SKM-1 treated with dmso at 0.1 percent for 144 hours (cell line): ENCODE results near the gene DYNLT2.

Experiments
- DNase-seq: peaks from one replicate; lab custom pipeline; 2025; ENCODE audit not compliant: unreplicated experiment; lab: John Stamatoyannopoulos, UW

DYNLT2 gene, protein sequence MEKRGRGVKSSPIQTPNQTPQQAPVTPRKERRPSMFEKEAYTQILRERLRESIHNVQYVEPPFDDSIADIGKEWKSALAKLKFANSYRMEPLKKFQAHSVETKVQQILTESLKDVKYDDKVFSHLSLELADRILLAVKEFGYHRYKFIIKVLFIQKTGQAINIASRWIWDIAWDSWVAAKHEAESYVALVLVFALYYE

DNA sequence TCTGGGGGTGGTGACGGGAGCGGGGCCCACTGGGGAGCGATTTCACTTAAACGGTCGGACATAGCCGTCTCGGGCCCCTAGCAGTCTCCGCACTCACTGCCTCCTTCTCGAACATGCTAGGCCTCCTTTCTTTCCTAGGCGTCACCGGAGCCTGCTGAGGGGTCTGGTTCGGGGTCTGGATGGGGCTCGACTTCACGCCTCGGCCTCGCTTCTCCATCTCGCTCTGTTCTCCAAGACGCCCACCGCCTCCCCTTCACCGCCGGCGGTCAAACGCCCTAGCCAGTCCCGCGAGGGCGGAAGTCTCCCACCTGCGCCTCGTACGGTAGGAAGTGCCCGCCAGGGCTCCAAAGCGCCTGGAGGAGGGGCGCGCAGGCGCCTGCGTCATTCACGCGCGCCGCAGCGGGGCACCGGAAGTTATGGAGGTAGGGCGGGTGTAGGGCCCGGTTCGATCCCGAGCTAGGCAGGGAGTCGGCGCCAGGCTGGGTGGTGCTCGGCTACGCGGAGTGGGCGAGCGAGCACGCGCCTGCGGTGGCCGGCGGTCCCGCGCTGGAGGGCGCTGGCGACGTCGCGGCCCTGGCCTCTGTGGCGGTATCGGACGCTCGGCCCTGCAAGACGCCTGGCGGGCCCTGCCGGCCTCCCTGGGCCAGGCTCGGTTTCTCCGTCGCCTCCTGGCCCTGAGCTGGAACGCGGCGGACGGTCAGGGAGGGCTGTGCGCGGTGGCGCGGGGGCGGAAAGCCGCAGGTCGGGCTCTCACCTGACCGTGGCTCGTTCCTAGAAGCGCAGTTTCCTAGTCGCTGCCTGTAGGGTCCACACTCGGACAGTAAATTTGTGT is at the start of gene DYNLT2, which contains the start of gene ERMARD:
TSS of gene DYNLT2 (minus strand) at position 331 of the 832 bp plus-strand sequence. CDS start at position 217, 114 bp downstream.
TSS of gene ERMARD (plus strand) at position 381 of the 832 bp plus-strand sequence. CDS start at position 417, 36 bp downstream.
- peak; percentile 83 for DNase-seq

DNA sequence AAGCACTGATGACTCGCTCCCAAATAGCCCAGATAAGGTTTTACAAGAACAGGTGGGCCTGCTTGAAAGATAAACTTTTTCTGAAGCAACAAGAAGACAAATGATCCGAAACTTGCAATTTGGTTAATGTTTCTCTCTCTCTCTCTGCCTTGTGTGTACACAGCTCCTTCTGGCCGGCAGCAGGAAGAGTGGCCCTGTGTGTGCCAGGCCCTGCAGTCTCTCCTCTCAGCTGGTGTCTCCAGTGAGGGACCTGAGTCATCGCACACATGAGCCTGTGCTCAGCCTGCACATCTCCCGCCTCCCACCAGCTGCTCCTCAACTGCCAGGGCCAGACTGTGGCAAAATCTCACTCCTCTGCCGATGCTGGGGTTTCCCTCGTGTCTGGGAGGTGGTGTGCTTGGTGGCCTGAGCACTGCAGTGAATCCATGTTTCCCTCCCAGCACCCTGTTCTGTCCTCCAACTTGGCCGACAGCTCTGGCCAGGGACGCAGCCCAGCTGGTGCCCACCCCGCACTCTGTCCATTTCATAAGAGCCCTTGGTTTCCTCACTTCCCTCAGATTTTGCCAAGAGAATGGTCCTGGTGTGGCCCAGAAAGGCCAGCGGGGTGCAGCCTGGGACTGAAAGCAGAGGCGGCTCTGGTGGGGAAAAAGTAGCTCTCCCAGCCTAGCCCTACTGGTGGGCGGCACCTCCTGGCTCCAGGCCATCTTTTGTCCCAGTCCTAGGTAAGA is 49.5 kb upstream of the DYNLT2 start:
- no peak for DNase-seq

DNA sequence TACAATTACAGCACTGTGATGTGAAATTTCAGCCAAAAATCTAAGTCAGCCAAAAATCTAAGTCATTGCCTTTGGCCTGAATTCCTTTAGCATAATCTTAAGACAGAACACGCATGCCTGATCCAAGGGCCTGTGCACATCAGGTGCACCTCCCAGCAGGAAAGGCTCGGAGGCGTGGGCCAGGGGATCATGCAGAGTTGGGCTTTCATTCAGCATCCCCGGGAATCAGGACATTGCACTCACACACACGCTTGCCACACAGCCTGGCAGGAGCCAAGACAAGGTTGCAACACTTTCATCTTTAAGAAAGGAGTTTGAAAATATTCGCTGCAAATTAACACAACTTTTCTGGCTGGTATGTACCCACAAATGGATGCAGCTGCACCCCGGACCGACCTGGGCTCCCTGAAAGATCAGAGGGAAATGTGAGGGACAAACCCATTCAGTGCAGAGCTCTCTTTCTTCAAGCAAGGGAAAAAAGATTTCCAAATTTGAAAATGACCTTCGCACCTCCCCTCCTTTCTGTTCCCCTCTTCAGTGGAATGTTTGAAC is 48.8 kb upstream of the DYNLT2 start:
- DNase-seq: no peak

DNA sequence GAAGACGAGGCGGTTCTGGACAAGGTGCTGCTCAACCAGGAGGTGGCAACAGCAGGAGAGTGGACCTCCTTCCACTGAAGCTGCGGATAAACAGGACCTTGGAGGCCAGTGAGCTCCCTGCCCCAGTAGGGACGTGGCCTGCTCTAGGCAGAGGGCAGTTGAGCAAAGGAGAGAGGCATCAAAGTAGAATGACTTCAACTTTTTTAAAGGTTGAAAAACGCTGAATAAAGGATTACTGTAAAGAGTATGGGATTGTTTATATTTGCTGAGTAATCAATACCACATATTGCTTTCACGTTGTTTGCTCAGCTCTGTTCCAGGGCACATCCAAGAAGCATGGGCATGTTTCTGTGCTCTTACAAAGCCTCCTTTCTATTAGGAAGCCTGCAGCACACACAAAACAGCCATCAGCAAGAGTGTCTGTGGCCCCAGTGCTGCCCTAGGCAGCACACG is 48.1 kb upstream of the DYNLT2 start:
- no peak for DNase-seq

DNA sequence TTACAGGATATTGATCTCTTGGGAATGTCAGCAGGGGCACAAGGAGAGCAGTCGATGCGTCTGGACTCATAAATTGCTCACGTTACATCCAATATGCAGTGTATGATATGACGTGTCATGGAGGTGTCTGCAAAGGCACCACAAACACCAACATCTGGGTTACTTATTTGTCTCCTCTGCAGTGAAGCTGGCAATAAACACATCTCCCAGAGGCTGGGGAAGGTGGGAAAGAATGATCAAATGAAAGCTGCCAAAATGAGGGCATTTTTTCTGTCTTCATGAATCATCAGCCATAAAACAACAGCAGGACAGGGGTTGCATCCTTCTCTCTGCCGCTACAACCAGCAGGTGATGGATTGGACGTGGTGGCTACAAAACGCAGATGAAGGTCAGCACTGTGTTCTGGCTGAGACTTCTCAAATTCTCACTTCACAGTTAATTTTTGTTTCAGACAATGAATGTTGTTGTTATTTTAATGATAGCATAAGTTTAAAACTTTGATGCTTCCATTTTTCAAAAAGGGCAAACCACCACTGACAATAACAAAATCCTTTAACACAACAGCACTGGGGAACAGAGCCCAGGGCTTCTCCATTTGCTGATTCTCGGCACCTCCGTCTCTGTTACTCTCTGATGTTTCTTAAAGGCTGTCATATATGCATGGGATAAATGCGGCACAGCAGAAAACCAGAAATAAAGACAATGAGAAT is 47.5 kb upstream of the DYNLT2 start:
- no peak for DNase-seq

DNA sequence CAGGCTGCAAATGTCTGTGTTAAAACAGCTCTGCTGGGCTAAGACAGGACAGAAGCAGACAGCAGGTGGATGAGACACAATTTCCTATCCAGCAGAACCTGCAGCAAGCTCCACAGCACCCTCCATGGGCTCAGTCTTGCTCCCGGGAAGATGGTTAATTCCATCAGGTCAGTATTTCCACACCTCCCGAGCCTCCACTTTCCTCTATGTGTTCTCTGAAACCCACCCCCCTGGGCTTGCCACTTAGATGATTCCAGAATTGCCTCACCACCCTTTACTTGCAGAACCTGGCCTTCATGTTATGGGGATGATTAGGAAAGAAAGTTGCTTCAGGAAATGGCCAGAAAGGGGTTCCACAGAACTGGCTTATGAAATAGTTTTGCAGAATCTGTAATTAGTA is 43.8 kb upstream of the DYNLT2 start:
- DNase-seq: peak; percentile 22

DNA sequence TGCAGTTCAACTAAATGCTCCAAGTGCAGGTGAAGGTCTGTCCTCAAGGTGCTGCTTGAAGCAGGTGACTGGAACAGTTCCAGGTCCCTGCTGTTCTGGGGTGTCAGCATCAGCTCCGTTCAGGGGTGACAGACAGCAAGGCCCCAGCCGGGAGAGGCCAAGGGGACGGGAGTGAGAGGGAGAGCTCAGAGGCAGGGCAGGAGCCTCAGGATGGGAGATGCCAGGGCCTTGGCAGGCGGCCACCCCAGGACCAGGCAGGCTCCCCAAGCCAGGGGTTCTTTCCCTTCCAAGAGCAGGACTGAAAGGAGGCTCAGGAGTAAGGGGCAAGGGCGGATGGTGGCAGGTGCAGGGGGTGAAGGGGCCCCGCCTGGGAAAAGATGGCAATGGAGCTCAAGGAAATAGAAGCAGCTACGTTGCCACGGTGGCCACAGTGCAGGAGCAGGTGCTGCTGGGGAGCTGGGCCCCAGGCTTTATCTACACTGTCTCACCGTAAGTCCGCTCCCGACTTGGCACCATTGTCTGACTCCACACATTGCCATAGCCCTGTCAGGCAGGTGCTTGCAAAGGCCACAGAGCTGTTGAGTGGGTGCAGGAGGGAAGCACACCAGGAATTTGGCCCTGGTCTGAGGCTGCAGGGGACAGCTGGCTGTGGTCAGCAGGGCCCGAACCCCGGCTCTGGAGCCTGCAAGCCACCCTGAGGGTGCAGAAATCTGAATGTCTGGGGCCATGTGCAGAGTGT is 43.1 kb upstream of the DYNLT2 start:
- no peak for DNase-seq

DNA sequence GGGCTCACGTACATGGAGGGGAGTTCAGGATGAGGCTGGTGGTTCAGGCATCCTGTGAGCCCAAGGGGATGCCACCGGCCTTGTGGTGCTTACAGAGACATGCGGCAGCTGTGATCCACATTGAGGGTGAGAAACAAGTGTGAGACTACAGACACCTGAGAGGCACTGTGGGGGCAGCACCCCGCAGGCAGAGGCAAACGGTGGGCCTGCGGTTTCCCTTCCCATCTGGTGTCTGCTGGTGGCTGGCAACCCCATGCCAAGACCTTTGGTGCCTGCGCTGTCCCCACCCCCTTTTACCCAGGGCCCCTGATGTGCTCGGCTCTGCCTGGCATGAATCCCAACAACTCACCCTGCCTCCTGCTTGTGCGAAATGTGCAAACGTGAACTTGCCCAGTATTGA is 42.0 kb upstream of the DYNLT2 start:
- no peak for DNase-seq

DNA sequence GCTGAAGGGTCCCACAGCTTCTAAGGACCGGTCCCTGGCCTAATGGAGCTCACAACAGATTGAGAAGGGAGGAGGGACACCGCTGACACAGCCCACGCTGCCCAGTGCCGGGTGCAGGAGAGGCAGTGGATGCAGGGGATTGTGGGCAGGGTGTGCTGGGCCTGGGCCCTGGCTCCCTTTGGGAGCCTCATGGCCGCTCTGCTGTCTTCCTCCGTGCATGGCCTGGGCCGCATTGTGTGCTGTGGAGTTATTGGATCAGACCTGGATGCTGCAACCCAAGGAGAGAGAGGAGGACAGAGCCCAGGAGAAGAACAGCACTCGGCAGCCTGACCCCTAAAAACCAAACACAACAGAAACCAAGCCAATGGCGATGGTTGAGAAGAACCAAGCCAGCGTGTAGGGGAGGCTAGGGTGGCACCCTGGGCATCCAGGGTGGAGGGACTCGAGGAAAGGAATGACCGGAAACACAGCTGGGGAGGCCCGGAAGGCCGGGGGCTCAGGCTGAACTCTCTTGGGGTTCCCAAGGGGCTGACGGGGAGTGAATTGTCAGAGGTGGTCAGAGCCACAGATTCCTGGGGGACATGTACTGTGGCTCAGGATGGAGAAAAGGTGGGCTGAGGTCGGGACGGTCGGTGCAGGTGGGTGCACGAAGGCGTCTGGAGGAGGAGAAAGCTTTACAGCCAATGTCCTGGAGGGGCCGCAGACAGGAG is 41.1 kb upstream of the DYNLT2 start:
- DNase-seq: no peak

DNA sequence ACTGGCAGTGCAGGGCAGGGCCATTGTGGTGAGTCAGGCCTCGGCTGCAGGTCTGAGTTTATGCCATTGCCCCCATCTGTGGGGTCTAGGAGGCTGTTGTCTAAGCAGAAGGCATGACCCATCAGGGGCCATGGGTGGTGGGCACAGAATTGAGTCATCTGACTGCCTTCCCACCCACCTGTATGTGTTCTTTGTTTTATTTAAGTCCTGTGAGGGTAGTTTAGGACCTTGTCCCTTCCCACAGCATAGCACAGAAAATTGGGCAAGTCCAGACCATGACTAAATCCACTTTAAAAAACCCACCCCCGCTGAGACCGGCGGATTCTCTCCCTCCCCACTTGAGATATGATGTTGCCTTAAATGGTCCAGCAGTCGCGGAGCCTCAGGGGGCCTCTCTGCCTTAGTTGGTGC is 40.4 kb upstream of the DYNLT2 start:
- DNase-seq: no peak

DNA sequence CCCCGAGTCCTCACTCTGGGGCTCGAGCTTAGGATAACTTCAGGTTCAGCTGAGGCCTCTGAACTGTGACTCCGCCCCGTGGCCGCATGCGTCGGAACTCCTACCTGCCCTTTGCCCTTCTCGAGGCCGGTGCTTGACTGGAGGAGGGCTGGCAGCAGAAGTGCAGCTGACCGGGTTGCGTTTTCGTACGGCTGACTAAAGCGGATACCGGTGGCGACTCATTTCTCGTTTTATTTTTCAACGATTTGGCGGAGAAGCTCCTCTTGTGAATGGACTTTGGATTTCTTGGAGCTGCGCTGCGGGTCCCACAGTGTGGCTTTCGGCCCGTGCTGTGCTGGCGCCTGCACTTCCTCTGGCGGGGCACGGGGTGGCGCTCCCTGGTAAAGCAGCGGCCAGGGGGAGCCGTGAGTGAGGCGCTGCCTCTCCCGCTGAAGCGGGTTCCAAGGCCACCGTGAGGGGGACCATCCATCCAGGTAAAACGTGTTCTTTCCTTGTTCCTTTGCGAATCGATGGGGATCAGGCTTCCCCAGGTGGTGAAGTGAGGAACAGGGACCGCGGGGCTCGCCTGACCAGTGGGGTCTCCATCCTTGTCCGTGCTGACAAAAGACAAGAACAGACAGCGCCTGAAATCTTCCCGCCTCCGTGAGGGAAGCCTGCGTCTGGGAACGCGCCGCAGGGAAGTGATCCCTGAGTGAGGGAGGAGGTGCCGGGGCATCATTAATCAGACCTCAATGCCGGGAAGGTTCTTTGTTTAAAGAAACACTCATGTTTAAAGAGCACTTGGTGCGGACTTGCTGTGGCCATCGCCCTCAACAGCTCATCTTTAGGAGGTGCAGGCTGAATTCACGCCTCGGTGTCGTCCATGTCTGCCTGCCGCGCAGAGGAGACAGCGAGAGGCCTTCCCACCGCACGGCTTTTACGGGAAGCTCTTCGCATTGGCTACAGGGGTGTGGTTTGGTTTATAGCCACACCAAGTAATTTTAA is 38.9 kb upstream of the DYNLT2 start:
- DNase-seq: peak; percentile 65

DNA sequence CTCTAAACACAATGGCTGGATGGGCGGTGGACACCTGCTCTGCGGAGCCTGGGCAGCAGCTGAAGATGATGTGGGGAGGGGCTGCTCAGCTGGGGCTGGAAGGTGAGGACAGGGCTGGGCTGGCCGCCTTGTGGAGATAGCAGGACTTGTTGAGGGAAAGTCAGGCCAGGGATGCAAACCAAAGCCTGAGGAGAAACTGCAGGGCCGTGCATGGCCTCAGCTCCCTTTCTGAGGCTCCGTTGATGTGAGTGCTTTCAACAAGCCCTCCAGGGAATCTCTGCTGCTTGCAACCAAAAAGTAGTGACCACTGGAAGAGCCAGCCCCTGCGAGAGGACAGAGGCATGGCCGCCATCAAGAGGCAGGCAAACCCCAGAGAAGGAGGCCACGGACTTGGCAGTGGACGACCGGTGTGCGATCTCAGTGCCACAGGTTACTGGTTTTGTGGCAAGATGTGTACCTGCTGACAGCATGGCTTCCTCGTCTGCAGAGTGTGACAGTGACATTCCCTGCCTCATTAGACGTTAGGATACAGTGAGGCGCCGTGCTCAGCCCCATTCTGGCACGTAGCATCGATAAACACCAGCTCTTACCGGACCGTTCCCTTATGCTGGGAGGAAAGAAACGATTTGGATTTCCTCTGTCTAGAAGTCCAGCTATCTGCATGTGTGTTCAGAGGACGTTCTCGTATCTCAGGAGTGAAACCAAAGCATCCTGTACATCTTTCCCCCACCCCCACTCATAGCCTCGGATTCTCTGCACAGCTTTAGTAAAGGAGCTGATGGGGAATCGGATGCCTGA is 38.0 kb upstream of the DYNLT2 start:
- DNase-seq: no peak

DNA sequence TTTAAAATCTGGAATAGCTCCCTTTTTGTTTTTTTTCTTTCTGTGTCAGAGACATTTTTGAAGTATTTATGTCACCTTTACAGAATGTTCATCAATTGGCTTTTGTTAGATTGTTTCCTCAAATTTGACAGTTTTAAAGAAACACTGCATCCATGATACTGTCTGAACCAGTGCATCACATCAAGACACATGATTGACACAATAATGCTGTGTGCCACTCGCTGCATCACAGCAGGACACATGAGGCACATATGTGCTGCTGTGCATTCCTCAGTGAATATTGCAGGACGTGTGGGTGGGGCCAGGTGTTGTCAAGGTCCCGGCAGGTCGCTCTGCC is 37.4 kb upstream of the DYNLT2 start:
- no peak for DNase-seq

DNA sequence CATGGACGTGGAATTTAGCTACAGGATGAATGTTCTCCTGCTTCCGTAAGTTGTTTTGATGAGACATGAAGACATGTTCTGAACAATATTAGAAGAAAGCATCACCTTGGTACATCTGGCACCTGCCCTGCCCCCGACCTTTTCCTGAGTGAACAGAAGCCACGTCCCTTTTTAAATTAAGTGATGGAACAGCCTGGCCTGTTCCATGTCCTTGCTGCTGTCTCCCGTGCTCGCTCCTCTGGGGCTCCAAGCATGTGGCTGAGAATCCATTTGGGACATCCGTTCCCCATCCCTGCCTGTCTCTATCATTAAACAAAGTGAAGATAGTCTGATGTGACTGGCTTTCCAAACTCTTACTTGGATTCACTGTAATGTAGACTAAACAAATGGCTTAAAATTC is 36.4 kb upstream of the DYNLT2 start:
- DNase-seq: no peak

DNA sequence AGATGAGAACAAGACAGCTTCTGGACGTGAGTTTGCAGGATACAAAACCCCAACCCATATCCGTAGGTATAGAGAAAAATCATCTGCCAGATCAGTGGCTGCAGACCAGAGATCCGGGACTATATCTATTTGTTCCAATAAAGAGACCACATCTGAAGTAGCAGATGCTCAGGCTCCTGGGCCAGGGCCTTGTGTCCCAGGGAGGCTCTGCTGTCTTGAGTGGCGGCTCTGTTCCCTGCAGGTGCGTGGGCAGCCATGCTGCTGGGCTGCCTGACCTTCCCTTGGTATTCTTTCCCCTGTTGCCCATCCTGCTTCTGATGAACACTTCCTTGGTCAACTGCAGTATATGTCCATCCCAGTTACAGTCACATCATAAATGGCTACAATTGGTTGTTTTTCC is 35.0 kb upstream of the DYNLT2 start:
- no peak for DNase-seq

DNA sequence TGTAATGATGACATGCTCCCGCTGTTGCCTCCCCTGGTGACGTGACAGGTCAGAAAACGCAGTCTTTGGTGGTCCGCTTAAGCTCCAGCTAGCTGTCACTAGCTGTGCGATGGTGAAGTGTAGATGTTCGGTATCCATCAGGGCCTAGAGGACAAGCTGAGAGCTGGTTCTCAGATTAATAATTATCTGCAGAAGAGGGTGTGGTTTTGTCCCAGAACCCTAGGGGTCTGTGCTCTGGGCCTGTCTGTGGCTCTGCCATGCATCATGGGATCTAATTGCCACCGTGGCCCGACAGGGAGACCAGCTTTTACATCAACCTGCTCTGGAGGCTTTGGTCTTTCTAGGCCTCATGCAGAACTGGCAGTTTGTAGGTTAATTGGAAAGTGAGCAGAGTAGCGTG is 34.2 kb upstream of the DYNLT2 start:
- DNase-seq: no peak

DNA sequence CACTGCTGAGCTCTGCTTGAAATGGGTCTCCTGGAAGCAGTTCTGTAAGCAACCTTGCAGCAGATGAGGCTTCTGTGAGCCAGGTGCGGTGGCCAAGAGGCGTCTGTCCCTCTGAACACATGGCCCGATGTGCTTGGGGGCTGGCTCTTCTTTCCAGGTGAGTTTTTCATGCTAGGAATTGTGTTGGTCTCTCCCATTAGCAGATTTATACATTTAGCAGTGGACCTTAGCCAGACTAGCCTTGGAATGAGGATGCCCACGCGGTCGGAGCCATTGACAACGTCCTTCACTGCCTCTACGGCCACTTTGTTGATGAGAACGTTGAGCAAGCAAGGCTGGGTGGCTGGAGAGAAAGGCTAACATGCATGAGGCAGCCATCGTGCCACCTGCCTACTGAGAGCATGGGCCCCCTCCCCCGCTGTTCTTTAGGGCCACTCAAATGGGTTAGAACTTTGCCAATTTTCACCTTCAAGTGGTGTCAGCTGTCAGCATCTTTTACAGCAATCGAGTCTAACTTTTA is 33.5 kb upstream of the DYNLT2 start:
- DNase-seq: no peak
